Non-pigmented ciliary epithelial cell (primary cell): Measurements from ENCODE around the gene NOXO1.
"Not testable (repeated sequence)": the region's sequence is repeated elsewhere in the genome, so short reads cannot be mapped to it uniquely, and the experiment has no call there.

ENCODE experiments used
- DNase-seq: peaks from one replicate; pipeline ENCODE4 v3.0.0-alpha.2; 2010; ENCODE audit warnings: low read depth

The NOXO1 gene

DNA sequence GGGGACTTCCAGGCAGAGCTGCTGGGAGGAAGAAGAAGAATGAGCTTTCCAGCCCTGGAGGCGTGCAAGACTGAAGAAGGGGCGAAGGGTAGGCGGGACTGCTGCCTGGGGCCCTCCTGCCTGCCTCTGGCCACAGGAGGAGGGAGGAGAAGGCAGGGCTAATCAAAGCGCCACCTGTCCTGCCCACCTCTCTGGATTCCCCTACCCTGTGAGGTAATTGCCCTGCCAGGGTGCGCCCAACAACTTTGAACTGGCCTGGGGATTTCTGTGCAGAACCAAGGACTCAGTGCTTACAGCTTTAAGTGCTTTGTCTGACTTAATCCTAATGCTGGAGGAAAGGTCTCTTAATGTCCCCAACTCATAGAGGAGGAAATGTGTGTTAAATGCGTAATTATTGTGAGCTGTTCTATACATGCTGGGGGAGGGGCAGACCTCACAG, at the start of gene NOXO1:
Gene NOXO1, minus strand, starts transcription at position 72 of the 439 bp plus-strand sequence. CDS start 290 bp downstream, outside the sequence.
- no peak for DNase-seq

DNA sequence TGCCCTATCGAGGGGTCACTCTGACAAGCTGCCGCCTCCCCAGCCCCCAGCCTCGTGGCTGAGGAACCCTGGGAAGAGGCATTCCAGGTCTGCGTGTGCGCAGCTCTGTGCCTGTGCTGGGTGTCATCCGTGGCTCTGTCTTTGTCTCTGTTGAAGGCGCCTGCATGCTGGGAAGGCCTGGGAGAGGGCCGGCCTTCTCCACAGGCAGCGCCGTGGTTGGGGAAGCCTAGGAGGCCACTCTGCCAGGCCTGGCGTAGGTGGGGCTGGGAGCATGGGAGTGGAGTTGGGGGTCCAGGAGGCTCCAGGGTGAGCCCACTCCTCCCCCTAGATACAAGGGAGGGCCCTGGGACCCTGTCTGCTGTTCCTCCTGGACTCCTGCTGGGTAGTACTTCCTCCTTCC, 48.8 kb upstream of the NOXO1 start:
- no peak for DNase-seq

DNA sequence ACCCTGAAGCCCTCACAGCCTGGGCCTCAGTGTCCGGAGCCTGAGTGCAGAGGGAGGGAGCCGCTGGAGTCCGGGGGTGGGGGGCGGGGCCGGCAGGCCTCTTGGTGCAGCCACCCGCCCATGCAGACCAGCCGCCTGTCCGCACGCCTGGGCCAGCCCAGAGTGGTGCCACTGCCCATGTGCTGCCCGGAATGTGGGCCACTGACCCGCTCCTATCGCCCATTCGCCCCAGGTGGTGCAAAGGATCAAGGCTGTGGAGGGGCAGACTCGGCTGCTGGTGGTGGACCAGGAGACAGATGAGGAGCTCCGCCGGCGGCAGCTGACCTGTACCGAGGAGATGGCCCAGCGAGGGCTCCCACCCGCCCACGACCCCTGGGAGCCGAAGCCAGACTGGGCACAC, 48.1 kb upstream of the NOXO1 start:
- no peak for DNase-seq

DNA sequence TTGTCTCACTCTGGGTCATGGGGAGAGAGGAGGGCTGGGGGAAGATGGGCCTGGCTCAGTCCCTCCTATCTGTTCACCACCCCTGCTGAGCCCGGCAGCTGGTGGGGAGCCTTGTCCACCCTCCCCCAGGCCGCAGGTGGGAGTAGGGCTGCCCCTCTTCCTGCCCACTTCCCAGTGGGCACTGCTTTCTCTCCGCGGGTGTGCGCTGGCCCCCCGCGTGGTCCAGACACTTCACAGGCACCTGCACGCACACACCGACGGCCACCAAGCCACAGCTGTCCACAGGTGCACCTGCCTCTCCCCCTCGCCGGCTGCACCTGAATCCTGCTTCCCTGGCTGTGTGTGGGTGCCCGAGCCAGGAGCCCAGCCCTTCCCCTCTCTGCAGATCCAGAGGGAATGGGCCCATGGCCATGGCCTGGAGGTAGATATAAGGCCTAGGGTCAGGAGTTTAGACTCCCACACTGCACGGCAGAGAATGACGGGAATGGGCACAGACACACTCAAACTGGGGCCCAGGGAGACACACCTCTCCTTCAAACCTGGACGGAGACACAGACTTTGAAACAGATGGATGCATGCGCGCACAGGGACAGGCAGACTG, 47.5 kb upstream of the NOXO1 start:
- no peak for DNase-seq

GRCh38 chr16:2028146-2028545, 46.9 kb upstream of the NOXO1 start:
- DNase-seq, result no peak

DNA sequence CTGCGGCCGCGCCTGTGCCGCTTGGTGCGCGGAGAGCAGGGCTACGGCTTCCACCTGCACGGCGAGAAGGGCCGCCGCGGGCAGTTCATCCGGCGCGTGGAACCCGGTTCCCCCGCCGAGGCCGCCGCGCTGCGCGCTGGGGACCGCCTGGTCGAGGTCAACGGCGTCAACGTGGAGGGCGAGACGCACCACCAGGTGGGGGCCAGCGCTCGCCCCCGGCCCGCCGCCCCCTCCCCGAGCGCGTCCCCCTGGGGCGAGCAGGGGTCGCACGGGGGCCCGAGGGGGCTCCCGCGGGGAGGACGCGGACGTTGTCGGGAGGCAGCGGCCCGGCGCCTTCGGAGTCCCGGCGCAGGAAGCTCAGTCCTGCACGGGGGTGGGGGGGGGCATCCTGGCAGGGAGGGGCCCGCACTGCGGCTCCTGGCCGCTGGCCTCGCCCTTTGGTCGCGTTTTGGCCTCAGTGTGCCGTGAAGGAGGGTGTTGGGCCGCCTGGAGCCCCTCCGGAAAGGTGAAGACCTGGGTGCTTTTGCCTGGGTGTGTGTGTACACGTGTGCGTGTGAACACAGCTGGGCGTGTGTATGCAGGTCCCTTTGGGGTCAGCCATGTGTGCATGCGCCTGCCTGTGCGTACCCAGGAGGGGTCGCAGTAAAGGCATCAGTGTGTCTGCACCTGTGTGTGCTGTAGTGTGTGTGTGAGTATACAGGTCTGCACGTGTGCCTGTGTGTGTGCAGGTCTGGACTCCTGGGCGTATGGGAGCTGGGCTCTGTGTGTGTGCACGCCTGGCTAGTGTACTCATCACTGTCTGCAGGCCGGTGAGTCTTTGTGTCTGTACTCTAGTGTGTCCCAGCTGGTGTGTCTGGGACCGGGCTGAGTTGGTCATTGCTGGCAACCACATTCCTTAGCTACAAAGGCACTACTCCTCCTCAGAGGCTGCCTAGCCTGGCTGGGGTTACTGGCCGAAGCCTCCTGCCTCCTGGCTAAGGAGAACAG, 46.0 kb upstream of the NOXO1 start:
- DNase-seq, result no peak

DNA sequence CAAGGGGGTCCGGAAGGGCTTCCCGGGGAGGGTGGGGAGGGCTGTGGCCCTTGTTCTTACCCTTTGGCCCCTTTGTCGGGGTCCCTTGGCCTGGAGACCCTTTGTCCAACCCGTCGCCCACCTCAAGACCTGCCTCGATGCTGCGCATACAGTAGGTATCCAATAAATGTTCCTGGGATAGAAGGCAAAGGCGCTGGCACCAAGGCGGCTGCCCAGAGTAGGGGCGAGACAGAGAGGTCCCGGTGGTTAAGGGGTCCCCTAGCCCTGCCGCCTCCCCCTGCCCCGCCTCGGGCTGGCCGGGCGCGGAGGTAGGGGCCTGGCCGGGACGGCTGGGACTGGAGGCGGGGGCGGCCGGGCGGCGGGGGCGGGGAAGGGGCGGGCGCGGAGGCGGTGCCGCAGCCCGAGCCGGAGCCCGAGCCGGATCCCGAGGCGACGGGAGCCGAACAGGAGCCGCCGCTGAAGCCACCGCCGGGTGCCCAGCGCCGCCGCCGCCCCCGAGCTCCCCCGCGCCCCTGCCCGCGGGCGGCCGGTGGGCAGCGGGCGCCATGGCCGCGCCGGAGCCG, 45.3 kb upstream of the NOXO1 start, which contains the start of gene NHERF2:
Gene NHERF2, plus strand, starts transcription at position 442 of the 563 bp plus-strand sequence. Its CDS starts 104 bp downstream, at position 546.
- DNase-seq, result no peak

DNA sequence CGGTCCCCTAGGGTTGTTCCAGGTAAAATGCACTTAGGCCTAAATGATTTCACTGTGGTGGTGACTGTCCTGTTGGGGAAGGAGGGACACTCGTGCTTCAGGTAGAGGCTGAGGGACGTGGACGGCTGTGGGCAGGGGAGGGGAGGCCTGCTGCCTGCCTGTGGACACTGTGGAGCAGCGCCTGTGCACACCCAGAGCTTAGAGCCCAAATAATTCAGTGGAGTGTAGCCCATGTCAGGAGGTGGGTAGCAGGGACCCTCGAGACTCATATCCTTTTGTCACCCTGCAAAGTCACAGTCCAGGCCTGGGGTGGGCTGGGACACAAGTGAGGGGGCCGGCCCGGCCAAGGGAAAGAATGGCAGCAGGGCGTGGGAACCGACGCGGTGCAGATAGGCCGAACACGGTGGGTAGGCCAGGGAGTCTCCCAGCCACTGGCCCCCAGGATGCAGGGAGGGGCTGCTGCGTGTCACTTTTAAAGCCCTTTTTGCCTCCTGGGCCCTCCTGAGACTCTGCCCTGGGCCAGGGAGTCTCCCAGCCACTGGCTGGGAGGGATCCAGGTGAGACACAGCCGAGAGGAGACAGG, 44.7 kb upstream of the NOXO1 start:
- DNase-seq, result no peak

- no peak for DNase-seq
These were observed 44.0 kb upstream of the NOXO1 start for GRCh38 chr16:2025251-2025650.

DNA sequence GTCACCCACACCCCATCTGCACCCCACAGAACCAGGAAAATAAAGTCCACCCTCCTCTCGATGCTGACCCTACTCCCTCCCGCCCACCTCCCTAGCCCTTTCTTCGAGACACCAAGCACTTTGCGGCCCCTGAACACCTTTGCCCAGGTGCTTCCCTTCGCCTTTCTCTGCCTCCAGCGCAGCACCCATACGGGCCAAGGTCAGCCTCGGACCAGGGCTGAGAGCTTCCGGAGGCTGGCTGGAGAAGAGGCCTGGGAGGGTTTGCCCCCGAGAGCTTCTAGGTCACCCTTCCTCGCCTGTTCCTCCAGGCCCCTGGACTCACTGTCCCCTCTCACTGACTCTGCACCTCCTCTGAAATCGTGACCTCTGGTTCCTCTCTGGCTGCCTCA, 42.8 kb upstream of the NOXO1 start:
- no peak for DNase-seq

DNA sequence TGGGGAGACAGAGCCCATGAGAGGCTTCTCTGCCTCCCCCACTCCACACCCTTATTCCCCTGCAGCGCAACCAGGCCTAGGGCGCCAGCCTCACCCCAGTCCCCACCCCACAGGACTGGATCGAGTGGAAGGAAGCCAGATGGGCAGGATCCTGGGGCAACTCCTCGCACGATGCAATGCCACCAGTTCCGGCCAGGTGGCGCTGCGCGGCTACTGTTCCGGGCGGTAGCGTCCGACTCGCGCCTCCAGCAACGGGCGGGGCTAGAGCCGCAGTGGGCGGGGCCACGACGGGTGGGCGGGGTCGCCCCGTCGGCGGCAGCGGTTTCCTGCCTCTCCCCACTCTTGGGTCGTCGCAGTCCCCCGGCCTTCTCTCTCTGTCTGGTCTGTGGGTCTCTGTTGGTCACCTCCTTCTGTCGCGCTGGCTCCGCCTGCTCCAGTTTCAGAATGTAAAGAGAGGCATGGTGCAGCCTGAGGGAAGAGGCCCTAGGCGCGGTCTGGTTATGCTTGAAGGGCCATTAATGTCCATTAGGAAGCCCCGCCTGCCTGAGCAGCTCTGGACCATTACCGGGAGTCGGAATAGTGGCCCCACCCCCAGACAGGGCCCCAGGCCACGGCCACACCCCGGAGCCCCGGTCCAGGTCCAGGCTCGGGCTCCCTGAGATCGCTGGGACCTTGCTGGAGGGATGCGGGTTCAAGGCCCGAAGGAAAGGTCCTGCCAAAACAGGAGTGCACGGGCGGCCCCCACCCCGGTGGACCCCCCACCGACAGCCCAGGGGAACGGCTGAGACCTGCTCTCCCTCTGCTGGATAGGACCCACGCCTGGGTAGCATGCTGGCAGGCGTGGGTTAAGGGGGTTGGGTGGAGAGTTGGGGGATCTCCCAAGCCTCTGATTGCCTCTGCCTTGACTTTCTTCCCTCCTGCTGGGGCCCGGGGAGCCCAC, 42.1 kb upstream of the NOXO1 start:
- no peak for DNase-seq

DNA sequence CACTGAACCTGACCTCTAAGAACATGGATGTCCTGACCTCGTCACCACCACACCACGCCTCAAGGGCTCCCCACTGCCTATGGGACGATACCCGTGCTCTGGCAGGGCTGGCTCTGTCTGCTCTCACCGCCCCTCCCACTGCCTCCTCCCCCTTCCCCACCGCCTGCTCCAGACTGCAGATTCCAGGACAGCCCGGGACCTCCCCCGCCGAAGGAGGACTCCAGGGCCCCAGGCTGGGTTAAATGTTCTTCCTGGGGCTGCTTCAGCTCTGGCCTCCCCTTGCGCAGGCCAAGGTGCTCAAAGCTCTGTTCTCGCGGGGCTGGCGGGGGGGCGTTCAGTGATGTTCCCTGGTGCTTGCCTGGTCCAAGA, 41.4 kb upstream of the NOXO1 start:
- DNase-seq, result no peak

DNA sequence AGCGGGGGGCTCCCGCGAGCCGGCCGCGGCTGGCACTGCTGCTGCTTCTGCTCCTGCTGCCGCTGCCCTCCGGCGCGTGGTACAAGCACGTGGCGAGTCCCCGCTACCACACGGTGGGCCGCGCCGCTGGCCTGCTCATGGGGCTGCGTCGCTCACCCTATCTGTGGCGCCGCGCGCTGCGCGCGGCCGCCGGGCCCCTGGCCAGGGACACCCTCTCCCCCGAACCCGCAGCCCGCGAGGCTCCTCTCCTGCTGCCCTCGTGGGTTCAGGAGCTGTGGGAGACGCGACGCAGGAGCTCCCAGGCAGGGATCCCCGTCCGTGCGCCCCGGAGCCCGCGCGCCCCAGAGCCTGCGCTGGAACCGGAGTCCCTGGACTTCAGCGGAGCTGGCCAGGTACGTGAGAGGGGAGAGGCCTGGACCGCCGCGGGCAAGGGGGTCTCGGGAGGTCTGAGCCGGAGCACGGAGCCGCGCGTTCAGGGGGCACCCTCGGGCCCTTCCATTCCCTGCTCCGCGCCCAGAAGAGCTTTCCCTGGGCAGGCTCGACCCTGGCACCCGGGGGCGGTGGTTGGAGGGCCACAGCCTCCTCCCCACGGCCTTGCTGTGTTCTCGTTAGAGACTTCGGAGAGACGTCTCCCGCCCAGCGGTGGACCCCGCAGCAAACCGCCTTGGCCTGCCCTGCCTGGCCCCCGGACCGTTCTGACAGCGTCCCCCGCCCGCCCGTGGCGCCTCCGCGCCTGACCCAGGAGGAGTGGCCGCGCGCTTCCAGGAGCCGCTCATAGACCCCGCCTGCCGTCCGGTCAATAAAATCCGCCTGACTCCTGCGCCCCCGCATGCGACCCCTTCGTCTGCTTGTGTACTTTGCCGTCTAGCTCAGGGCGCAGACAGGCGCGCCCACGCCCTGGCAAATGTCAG, 38.9 kb upstream of the NOXO1 start:
- no peak for DNase-seq

DNA sequence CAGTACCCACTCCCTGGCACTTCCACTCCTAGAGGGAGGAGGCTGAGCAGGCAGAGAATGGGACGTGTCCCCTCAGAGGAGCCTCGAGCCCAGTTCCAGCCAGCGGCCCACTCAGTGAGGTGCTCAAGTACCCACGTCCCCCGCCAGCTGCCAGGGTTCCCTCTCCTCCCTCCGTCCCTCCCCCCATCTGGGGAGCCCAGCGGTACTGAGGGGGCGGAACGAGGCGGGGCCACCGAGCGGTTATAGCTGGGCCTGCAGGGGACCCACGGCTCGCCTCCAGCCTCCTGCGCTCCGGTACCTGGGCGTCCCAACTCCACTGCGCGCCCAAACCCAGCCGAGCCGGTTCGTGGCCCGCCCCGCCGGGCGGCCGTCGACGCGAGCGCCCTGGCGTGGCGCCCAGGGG, 38.2 kb upstream of the NOXO1 start, which contains the start of gene NPW:
Gene NPW, plus strand, starts transcription at position 268 of the 403 bp plus-strand sequence.
- DNase-seq, result no peak

GRCh38 chr16:2016407-2016922, 35.2 kb upstream of the NOXO1 start:
- DNase-seq, result no peak

DNA sequence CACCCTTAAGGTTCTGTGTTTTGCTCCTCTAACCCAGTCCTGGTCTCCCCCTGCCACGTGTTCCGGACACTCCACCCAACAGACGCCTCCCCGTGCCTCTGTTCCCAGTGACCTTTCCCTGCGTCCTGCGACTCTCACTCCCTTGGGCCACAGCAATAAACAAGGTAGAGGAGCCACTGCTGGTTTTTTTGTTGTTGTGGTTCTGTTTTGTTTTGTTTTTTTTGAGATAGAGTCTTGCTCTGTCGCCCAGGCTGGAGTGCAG, 34.6 kb upstream of the NOXO1 start:
- no peak for DNase-seq

GRCh38 chr16:2015117-2015946, 34.1 kb upstream of the NOXO1 start:
- no peak for DNase-seq

- no peak for DNase-seq
These were observed 32.3 kb upstream of the NOXO1 start for GRCh38 chr16:2013527-2013926.

DNA sequence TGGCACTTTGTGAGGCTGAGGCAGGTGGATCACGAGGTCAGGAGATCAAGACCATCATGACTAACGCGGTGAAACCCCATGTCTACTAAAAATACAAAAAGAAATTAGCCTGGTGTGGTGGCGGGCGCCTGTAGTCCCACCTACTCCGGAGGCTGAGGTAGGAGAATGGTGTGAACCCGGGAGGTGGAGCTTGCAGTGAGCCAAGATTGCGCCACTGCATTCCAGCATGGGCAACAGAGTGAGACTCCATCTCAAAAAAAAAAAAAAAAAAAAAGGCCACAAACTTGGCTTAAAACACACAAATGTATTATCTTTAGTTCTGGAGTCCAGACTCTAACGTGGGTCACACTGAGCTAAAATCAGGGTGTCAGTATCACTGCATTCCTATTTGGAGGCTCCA, 30.5 kb upstream of the NOXO1 start:
- not testable (repeated sequence) for DNase-seq
